Uterus (tissue), 2 donors: ENCODE results near the gene GPRC5D.

Source experiments
- POLR2A ChIP-seq, 2 donors: fragments of 450-650 bp; IDR thresholded peaks; one replicate each; pipeline ENCODE4 v1.6.1; 2016; ENCODE audit warnings: antibody characterized with exemption in 2 of 2, mild to moderate bottlenecking in 1 of 2, moderate library complexity in 1 of 2
- TF ChIP-seq, protein P1 (sequence below), 4 experiments: fragments of 200-600 bp in 2 of 4; fragments of 450-650 bp in 2 of 4; sonication (generic) in 2 of 4; IDR thresholded peaks; one replicate each; pipeline ENCODE4 v1.5.1; 2016 to 2019; ENCODE audit warnings: antibody characterized with exemption in 4 of 4, mild to moderate bottlenecking in 2 of 4, moderate library complexity in 1 of 4

GRCh38 chr12:12912711-12913110 lies 39.3 kb downstream of the GPRC5D start:
- TF ChIP-seq POLR2A (IDR thresholded peaks at IDR 0.05): no peak
- TF ChIP-seq, protein P1, sequence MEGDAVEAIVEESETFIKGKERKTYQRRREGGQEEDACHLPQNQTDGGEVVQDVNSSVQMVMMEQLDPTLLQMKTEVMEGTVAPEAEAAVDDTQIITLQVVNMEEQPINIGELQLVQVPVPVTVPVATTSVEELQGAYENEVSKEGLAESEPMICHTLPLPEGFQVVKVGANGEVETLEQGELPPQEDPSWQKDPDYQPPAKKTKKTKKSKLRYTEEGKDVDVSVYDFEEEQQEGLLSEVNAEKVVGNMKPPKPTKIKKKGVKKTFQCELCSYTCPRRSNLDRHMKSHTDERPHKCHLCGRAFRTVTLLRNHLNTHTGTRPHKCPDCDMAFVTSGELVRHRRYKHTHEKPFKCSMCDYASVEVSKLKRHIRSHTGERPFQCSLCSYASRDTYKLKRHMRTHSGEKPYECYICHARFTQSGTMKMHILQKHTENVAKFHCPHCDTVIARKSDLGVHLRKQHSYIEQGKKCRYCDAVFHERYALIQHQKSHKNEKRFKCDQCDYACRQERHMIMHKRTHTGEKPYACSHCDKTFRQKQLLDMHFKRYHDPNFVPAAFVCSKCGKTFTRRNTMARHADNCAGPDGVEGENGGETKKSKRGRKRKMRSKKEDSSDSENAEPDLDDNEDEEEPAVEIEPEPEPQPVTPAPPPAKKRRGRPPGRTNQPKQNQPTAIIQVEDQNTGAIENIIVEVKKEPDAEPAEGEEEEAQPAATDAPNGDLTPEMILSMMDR (IDR thresholded peaks at IDR 0.05): no peak
